Dedifferentiated amniotic fluid mesenchymal stem cell (primary cell): ENCODE measurements around the gene CHST11.
A peak's percentile ranks its signal among the peaks of the same experiment; 100 is the strongest.

Source experiments
- DNase-seq: peaks from one replicate; pipeline ENCODE4 v3.0.0-alpha.2; 2016; ENCODE audit errors: extremely low spot score

The CHST11 gene

DNA sequence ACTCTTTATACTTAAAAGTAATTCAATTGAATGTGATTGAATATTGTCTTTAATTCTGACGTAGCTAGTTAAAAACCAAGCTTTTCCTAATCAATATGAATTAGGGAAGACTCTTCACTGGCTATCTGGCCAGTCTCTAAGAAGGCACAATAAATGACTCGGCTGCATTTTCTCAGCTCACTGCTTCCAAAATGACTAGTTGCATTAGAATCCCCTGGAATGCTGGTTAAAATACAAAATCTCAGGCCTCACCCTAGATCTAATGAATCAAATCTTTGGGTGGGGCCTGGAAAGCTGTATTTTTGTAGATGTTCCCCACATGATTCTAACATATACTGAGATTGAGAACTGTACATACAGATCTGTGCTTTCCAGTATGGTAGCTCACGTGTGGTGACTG, 242.1 kb downstream of the CHST11 start:
- peak; percentile 40 for DNase-seq

- DNase-seq, result peak; percentile 26
These were observed 242.9 kb downstream of the CHST11 start for GRCh38 chr12:104699489-104700190.

- DNase-seq, result no peak
These were observed 243.6 kb downstream of the CHST11 start for GRCh38 chr12:104700324-104700723.

GRCh38 chr12:104701301-104701700, 244.6 kb downstream of the CHST11 start:
- DNase-seq, result no peak

DNA sequence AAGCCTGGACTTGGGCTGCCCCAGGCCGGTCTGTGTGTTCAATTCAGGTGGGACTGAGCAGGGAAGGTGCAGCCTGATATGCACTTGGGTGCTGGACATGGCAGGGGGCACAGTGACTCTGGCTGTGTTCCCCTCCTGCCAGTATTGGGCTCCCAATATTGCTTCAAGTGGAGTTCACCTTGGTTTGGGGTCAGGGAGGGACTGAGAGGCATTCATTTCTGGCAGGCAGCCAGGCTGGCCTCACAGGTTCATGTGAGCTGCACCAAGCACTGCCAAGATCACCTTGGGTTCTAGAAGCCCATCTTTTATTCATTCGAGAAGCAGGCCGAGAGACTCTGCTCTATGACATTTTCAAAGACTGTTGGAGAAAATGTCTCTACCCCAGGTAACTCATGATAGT, 245.0 kb downstream of the CHST11 start:
- no peak for DNase-seq

DNA sequence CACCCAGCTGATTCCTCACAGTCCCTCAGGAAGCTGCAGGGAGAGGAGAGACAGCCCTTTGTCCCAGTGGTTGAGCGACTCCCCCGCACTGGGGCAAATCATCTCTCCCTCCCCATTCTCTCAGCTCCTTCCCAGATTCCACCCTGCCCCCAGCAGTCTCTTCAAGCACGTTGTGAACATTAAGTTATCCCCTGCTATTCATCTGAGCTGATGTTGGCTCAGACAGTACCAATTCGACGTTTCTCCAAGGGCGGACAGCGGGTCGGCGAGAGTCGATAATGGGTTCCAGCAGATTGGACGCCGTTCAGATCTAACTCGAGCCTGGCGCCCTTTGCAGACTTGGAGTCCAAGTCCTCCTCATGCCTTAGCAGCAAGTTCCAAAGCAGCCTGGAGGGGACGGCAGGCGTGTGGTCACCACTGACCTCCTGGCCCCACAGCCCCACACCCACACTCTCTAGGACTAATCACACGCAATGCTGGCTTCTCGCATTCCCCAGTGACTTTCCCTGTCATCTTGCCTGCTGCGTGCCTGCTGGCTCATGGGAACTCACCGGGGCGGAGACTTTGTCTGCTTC, 245.9 kb downstream of the CHST11 start:
- DNase-seq, result no peak

GRCh38 chr12:104703372-104703771, 246.6 kb downstream of the CHST11 start:
- DNase-seq, result no peak

GRCh38 chr12:104704224-104704779, 247.6 kb downstream of the CHST11 start:
- DNase-seq, result no peak

DNA sequence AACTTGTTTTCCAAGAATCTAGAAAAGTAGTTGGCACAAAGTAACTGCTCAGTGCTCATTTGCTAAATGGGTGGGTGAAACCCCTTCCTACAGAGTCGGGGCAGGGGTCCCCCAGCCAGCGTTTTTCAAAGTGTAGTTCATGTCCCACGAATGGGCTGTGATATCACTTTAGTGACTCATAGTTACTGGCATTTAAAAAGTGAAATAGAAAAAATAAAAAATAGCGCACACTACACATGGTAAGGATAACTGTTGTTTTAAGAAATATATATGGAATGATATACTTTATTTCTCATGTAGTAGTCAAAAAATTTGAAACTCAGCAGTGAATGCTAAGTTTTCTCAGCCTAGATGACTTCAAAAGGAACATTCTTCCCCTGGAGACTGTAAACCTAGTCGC, 250.4 kb downstream of the CHST11 start:
- DNase-seq, result peak; percentile 33

DNA sequence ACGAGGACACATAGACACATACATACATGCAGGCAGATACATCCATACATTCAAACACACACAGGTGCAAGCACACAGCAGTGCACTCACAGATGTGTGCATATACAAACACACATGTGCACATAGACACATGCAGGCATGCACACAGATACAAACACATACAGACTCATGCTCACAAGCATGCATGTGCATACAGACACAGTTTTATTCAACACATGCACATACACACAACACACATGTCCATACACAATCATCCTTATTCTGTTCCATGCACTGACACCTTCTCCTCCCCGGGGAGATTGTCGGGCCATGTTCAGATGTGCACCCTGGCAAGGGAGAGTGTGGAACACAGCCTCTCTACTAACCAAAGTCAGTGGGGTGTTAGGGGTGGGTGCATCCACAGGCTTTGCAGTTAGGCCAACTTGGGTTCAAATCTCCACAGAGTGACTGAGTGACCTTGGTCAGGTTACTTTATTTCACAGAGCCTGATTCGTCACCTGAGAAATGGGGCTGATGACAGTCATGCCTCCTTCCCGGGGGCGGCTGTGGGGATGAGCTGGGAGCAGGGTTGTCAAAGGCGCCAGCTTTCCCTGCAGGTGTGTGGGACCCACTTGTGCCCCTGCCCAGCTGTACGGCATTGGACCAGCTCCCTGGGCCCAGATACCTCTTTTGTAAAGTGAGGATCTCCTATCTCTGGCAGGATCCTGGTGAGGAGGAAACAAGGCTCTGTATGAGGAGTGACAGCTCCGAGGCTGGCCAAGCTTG, 251.2 kb downstream of the CHST11 start:
- DNase-seq, result no peak

DNA sequence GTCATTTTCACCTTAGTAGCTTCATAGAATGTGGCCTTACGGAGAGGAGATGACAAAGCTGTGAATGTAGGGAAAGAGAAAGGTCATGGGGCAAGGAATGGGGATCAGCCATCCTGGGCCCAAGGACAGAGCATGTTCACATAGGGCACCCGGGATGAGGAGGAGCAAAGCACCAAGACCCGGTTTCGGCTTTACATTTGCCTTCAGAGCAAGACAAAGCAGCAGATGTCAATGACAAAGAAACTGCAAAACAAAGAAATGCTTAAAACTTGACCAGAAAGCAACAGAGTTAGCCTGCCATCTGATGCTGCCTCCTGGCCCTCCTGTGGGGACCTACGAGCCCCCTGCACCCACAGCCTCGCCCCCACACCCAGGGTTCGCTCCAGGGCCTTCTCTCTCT, 252.1 kb downstream of the CHST11 start:
- DNase-seq, result no peak

- DNase-seq, result no peak
These were observed 253.1 kb downstream of the CHST11 start for GRCh38 chr12:104709692-104710435.

- peak; percentile 87 for DNase-seq
These were observed 254.4 kb downstream of the CHST11 start for GRCh38 chr12:104710940-104711689.

DNA sequence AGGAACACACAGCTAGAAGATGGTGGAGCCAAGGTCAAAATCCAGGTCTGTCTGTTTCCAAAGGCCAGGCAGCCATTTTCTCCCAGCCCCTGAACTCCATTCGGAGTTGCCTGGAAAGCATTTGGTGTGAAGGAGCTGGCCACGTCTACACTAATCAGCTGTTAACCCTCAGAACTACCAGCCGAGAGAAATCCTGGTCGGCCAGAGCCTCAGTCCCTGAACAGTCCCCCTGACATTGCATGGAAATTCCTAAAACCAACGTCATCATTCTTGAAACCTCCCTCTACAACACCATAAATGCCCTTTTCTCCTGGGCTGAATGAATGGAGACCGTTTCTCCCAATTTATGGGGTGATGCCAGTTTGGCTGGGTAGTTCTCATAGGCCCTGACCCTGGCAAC, 255.7 kb downstream of the CHST11 start:
- DNase-seq, result no peak

- DNase-seq, result no peak
These were observed 256.2 kb downstream of the CHST11 start for GRCh38 chr12:104712968-104713367.

DNA sequence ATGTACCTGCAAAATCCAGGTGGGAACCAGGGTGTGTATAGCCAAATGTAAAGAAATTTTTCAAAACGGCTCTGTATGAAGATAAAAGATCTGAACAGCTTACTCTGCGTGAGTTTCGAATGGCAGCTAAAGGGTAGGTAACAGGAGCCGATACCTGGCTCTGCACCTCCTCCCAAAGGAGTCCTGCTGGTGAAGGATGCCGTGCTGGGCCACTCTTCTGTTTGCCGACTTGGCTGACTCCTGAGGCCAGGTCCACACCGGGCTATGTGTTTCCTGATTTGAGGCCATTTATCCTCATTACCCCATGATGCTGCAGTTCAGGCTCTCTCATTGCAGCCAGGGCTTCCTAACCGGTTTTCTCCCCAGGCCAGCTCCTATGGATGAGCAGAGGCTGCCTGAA, 256.7 kb downstream of the CHST11 start:
- no peak for DNase-seq

DNA sequence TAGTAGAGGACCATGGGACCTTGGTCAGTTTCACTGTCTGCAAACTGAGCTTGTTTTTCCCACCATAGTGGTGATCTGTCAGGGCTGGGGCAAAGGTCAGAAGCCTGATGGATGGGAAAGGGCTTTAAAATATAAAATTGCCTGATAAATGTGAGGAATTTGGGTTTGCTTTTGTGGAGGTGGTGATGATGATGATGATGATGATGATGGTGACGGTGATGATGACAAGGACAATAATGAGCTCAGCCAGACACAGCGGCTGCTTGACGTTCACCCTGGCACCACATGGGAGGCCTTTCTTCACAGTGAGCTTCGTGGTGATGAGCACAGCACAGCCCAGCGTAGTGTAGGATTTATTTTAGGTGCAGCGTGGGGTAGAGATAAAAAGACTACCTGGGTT, 257.6 kb downstream of the CHST11 start:
- DNase-seq, result no peak

- DNase-seq, result no peak
These were observed 259.4 kb downstream of the CHST11 start for GRCh38 chr12:104716172-104716571.

- DNase-seq, result no peak
These were observed 261.7 kb downstream of the CHST11 start for GRCh38 chr12:104718304-104718929.

- no peak for DNase-seq
These were observed 263.1 kb downstream of the CHST11 start for GRCh38 chr12:104719700-104720338.
